HL-60/S4 treated with phorbol 12-myristate 13-acetate at 8.2 ng/mL for 4 days and 3 days (cell line): ENCODE data around the gene EEF1AKMT4.

Experiments used
- in situ Hi-C: fragments of 300-500 bp; cut with MboI; formaldehyde crosslinking; loops from 2 replicates; pipeline ENCODE4 v1.15.0; 2022; ENCODE audit warnings: low sequenced_read_pairs

EEF1AKMT4 gene

GRCh38 chr3:184235381-184236032, 14.0 kb upstream of the EEF1AKMT4 start:
- in situ Hi-C loops, result no loop called here

GRCh38 chr3:184236033-184236410, 13.4 kb upstream of the EEF1AKMT4 start:
- in situ Hi-C loops, result no loop called here

- in situ Hi-C loops, result no loop called here
These were observed 12.8 kb upstream of the EEF1AKMT4 start for GRCh38 chr3:184236636-184237035.

GRCh38 chr3:184237211-184237610, 12.3 kb upstream of the EEF1AKMT4 start:
- in situ Hi-C loops, result no loop called here

DNA sequence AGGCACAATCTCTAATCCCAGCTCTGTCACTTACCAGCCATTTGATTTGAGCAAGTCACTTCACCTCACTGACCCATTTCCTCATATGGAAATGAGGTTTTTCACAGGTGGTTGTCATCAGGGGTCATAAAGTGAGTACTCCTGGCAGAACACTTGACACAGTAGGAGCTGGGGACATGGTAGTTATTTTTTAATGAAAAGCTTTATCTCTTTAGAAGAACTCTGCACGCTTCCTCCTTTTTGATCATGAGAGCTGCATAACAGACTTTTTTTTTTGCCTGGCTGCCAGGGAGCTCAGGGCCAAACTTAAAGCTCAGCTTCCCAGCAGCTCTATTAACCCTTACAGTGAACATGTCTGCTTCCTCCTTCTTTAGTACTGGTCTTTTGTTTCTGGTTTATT, 11.7 kb upstream of the EEF1AKMT4 start:
- in situ Hi-C loops, result no loop called here

DNA sequence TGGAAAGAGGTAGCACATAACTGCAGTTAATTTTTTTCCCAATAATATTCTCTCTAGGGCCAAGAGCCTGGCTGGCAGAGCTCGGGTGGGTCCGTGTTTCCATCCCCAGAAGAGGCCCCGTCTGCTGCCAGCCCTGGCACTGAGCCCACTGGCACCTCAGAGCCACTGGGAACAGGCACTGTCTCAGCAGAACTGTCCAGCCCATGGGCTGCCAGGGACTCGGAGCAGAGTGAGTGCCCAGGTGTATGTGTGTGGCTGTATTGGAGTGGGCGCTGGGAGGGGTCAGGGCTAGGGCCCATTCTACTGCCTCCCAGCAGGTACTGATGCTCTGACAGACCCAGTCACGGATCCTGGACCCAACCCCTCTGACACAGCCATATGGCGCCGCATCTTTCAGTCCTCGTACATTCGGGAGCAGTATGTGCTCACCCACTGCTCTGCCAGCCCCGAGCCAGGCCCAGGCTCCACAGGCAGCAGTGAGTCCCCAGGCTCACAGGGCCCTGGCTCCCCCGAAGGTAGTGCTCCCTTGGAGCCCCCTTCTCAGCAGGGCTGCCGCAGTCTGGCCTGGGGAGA, 11.1 kb upstream of the EEF1AKMT4 start:
- in situ Hi-C loops, result no loop called here

DNA sequence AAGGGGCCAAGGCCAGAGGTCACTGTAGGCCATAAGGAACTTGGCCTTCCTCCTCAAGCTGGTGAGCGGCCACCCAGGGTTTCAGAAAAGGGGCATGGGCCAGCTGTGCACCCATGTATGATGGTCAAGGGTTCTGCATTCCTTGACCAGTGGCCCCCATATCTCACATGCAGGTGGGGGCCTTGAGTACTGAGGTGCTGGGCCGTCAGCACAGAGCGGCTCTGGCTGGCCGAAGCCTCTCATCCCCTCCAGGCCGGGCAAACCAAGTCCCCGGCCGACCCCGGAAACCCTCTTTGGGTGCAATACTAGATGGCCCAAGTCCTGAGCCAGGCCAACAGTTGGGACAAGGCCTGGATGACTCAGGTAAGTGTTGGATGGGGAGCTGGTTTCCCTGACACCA, 10.3 kb upstream of the EEF1AKMT4 start:
- in situ Hi-C loops, result no loop called here

DNA sequence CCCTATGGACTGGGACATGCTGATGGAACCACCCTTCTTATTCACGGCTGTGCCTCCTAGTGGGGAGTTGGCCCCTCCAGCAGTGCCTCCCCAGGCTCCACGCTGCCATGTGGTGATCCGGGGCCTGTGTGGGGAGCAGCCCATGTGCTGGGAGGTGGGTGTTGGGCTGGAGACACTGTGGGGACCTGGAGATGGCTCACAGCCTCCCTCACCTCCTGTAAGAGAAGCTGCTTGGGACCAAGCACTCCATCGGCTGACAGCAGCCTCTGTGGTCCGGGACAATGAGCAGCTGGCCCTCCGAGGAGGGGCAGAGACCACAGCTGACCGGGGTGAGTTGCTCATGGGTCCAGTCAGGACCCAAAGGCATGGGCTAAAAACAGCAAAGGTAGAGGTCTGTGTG, 9.8 kb upstream of the EEF1AKMT4 start:
- in situ Hi-C loops, result no loop called here

GRCh38 chr3:184240384-184241140, 8.9 kb upstream of the EEF1AKMT4 start:
- in situ Hi-C loops, result no loop called here

- in situ Hi-C loops, result no loop called here
These were observed 8.4 kb upstream of the EEF1AKMT4 start for GRCh38 chr3:184241141-184241446.

DNA sequence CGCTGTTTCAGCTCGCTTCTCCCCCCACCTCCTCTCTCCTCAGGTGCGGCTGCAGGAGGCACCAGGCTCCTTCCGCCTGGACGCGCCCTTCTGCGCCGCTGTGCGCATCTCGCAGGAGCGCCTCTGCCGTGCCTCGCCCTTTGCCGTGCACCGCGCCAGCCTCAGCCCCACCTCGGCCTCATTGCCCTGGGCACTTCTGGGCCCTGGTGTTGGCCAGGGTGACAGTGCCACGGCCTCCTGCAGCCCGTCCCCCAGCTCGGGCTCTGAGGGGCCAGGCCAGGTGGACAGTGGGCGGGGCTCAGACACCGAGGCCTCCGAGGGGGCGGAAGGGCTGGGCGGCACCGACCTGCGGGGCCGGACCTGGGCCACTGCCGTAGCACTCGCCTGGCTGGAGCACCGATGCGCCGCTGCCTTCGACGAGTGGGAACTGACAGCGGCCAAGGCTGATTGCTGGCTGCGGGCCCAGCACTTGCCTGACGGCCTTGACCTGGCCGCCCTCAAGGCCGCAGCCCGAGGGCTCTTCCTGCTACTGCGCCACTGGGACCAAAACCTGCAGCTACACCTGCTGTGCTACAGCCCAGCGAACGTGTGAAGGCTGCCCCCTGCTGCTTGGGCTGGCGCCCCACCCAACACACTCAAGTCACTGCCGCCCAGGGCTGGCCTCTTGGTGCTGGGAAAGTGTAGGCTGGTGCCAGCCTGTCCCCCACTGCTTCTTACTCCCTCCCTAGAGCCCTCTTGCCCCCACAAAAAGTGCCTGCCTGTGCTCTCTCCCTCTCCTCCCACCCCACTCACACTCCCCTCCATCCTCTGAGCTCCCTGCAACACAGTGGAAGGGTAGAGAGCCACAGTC, 7.8 kb upstream of the EEF1AKMT4 start:
- in situ Hi-C loops, result no loop called here

- in situ Hi-C loops, result no loop called here
These were observed 7.2 kb upstream of the EEF1AKMT4 start for GRCh38 chr3:184242297-184242685.

DNA sequence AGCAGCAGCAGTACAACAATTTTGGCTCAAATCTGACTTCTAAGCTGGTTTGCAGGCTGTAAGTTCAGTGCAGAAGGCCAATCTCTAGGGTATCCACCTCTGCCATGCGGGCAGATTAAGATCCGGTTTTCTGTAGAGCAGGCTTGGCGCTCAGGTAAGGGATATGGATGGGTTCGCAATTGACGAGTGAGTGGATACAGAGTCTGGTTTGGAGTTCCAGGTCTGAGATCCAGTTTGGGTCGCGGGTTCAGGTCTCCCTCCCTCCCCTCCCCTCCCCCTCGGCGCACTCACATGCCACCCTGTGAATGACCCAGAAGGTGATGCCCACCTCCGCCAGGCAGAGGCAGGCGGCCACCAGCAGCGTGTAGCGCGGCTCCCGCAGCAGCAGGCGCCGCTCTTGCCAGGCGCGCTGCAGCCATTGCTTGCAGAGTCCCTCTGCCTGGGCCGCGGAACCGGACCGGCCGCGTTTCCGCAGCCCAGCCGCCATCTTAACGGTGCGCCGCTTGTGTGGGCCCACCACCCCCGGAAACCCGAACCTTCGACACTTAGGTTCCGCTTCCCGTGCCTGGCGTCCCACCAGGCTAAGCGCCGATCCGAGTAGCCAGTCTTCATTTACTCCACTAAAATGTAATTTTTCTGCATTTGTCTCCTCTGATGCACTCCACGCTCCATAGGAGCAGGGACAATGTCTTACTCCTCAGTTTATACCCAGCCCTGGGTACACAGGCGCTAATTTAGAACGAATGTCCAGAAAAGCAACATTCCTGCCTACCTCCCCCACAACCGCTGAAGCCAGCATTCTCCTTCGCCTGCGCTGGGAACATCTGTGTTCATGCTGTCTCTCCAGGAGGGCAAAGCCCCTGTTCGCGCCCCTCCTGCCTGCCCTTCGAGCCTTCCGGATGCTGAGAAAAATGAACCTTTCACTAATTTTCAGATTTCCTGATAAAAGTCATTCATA, 739 bp upstream of the EEF1AKMT4 start, which contains the start of gene ALG3:
Gene ALG3 (minus strand): TSS at position 509 of the 958 bp plus-strand sequence. CDS start 22 bp downstream, at position 487.
- in situ Hi-C loops, result no loop called here

DNA sequence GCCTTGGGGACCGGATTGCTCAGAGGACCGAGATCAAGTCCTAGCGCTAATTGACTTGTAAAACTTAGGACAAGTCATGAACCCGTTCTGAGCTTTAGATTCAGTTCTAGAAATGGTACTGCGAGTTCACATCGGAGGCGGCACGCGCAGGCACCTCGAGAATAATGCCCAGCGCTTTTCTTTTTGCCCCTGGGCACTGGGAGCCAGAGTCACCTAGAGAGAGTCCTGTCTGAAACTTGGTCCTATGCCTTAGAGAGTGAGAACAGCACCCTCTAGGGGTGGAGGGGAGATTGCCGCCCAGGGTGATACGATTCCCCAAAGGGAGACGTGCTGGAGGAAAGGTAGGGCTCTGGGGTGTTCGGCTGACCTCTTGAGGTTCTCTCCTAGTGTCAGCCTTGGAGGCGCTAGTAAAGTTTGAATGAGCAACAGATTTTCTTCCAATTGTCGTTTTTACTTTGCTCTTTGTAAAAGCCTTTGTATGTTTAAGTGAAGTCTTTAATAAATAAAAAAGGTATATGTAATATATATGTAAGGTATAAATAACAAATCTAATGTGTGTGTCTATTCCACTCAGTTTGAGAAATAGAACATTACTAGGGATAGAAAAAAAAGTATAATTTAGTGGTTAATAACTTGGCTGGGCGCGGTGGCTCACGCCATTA, 826 bp downstream of the EEF1AKMT4 start:
- in situ Hi-C loops, result no loop called here

GRCh38 chr3:184255291-184256039, 6.0 kb downstream of the EEF1AKMT4 start:
- in situ Hi-C loops, result no loop called here

DNA sequence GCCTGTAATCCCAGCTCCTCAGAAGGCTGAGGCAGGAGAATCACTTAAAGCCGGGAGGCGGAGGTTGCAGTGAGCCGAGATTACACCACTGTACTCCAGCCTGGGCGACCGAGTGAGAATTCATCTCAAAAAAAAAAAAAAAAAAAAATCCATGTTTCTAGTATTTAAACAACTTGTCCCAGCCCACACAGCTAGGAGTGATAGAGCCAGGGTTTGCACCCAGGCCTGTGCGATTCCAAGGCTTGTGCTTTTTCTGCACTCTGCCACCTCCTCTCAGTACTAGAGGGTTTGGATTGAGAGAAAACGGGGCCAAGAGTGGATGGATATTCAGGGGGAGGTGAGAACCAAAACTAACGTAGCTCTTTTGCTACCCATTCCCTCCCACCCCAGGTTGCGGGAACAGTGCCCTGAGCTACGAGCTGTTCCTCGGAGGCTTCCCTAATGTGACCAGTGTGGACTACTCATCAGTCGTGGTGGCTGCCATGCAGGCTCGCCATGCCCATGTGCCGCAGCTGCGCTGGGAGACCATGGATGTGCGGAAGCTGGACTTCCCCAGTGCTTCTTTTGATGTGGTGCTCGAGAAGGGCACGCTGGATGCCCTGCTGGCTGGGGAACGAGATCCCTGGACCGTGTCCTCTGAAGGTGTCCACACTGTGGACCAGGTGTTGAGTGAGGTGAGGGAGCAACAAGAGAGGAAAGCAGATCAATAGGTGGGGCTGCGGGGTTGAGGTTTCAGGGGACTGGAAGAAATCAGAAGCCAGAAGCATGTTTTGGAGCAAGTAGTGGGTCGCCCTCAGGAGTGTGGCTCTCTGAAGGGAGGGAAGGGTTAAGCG, 7.8 kb downstream of the EEF1AKMT4 start:
- in situ Hi-C loops, result no loop called here

GRCh38 chr3:184258926-184259325, 9.5 kb downstream of the EEF1AKMT4 start:
- in situ Hi-C loops, result no loop called here

DNA sequence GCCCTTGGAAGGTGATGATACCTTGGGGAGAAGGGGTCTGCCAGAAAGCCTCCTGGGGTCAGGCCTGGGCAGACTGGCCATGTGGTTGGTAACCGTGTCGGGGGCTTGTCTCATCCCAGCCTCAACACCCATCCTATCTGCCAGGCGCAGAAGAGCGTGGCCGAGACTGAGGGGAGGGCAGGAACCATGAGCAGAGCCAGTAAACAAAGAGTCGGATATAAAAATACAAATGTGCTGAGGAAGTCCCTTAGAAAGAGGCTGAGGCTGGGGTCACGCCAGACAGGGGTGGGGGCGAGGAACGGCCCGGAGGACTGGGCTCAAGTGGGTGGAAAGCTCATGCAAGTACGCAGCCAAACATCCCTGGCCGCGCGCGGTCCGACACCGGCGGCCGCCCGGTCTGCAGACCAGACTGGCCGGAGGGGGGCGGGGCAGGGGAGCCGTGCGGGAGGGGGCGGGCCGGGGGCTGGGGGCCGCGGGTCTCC, 10.0 kb downstream of the EEF1AKMT4 start:
- in situ Hi-C loops, result no loop called here
